Kidney (tissue), 14 donors: ENCODE data around the gene ANKRD44. TPM values are rescaled to one million over a fixed set of nuclear protein-coding genes. Genes with fewer than 3 reads are reported as not detected.

Experiments used
- DNase-seq, 5 donors: peaks; one replicate each; pipeline ENCODE4 v3.0.0-alpha.2; 2013 to 2020
- FAIRE-seq: peaks from 2 replicates; lab custom pipeline; 2012; peaks lifted over from hg19 to GRCh38; lab: Jason Lieb, UNC
- H3K27ac ChIP-seq, 2 donors: one replicate each; pipeline ENCODE4 v1.7.0; 2013; ENCODE audit warnings: low read depth in 2 of 2, low read length in 2 of 2, inconsistent platforms in 1 of 2
- H3K27me3 ChIP-seq: one replicate; pipeline ENCODE4 v1.7.1; 2013; ENCODE audit warnings: low read length, inconsistent platforms; ENCODE audit not compliant: control insufficient read depth, insufficient read depth
- H3K36me3 ChIP-seq, 3 donors: one replicate each; pipeline versions ENCODE4 v1.7.0 to v1.7.1; 2013; ENCODE audit warnings: low read length in 3 of 3, control low read depth in 1 of 3, inconsistent platforms in 1 of 3; ENCODE audit not compliant: insufficient read depth in 3 of 3, control insufficient read depth in 2 of 3
- H3K4me1 ChIP-seq, 3 donors: one replicate each; pipeline versions ENCODE4 v1.7.0 to v1.7.1; 2013; ENCODE audit warnings: low read length in 3 of 3, inconsistent platforms in 1 of 3, low read depth in 1 of 3; ENCODE audit not compliant: control insufficient read depth in 2 of 3, insufficient read depth in 2 of 3
- H3K4me3 ChIP-seq, 3 donors: one replicate each; pipeline versions ENCODE4 v1.7.0 to v1.8.1; 2013; ENCODE audit warnings: low read length in 3 of 3, control low read depth in 1 of 3, inconsistent platforms in 1 of 3
- H3K9ac ChIP-seq, 3 donors: one replicate each; pipeline versions ENCODE4 v1.7.0 to v1.7.1; 2013; ENCODE audit warnings: low read length in 3 of 3, control low read depth in 1 of 3, inconsistent platforms in 1 of 3
- H3K9me3 ChIP-seq, 3 donors: one replicate each; pipeline versions ENCODE4 v1.7.0 to v1.7.1; 2013; ENCODE audit warnings: low read length in 3 of 3, control low read depth in 1 of 3, inconsistent platforms in 1 of 3; ENCODE audit not compliant: control insufficient read depth in 2 of 3, insufficient read depth in 1 of 3
- intact Hi-C: fragments of 100-400 bp; cut with DNase I; formaldehyde crosslinking; loops from one replicate; pipeline ENCODE4 v1.11.1; 2022
- polyA plus RNA-seq: library from polyadenylated mRNA; stranded (reverse); fragments of 350-450 nt; fragmentation: Illumina TruSeq; extraction: RNeasy Lipid Tissue Mini Kit (QIAGEN cat#74804); gene quantifications from one replicate; pipeline ENCODE4 v1.2.3, GENCODE V29; 2014; ENCODE audit warnings: low read depth, low replicate concordance; ENCODE audit not compliant: insufficient read depth
- total RNA-seq: library from RNA; stranded (reverse); fragmentation: NEBNext Ultra II Directional; extraction: Animal tissue kit (Norgen Biotek cat#: 25700); gene quantifications from one replicate; pipeline ENCODE4 v1.2.1, GENCODE V29; 2021
- TF ChIP-seq, protein P1 (sequence below): IDR thresholded peaks from 3 replicates; pipeline ENCODE4 v1.5.1; 2012; ENCODE audit warnings: mild to moderate bottlenecking, moderate library complexity, borderline replicate concordance; ENCODE audit not compliant: insufficient read depth; ENCODE audit errors: extremely low read depth
- donor health status: control.
- donor health status: control.
- donor health status: control.
- donor health status: control.
- donor health status: control.
- donor health status: DM: yes; HTN: yes; CAD: no.
- donor health status: Normal renal cell carcinoma (clear cell type).

The ANKRD44 gene
- total and polyA plus RNA-seq, 2 donors from 2014 or later = 2.2 to 39.2 TPM

DNA sequence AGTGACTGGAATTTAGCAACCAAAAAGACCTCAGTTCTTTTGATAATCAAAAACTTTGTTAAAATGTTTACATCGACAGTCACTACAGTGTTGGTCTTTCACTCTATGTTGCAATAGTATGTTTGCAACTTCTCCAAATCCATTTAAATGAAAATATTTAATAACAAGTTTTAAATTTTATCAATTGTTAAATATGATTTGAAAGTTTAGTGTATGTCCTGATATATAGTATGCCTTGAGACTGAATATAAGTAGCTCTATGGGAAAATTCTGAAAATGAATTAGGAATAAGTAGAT is 109.9 kb downstream of the ANKRD44 start:
- FAIRE-seq (peak; percentile 13), DNase-seq (no peak)
- no peak overlapping the region for H3K9ac ChIP-seq
- H3K36me3 ChIP-seq = no peaks in the 10 kb centered on the region
- H3K4me1 ChIP-seq = peaks cover 0 to 2% (median 0%) of the 10 kb centered on the region in 3 donors
- H3K4me3 ChIP-seq = no peak overlapping the region
- no peak overlapping the region for H3K27ac ChIP-seq
- TF ChIP-seq, protein P1, sequence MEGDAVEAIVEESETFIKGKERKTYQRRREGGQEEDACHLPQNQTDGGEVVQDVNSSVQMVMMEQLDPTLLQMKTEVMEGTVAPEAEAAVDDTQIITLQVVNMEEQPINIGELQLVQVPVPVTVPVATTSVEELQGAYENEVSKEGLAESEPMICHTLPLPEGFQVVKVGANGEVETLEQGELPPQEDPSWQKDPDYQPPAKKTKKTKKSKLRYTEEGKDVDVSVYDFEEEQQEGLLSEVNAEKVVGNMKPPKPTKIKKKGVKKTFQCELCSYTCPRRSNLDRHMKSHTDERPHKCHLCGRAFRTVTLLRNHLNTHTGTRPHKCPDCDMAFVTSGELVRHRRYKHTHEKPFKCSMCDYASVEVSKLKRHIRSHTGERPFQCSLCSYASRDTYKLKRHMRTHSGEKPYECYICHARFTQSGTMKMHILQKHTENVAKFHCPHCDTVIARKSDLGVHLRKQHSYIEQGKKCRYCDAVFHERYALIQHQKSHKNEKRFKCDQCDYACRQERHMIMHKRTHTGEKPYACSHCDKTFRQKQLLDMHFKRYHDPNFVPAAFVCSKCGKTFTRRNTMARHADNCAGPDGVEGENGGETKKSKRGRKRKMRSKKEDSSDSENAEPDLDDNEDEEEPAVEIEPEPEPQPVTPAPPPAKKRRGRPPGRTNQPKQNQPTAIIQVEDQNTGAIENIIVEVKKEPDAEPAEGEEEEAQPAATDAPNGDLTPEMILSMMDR = no peak
- intact Hi-C loops = no loop called here
- no peaks in the 10 kb centered on the region for H3K9me3 ChIP-seq
- H3K27me3 ChIP-seq = no peaks in the 10 kb centered on the region

DNA sequence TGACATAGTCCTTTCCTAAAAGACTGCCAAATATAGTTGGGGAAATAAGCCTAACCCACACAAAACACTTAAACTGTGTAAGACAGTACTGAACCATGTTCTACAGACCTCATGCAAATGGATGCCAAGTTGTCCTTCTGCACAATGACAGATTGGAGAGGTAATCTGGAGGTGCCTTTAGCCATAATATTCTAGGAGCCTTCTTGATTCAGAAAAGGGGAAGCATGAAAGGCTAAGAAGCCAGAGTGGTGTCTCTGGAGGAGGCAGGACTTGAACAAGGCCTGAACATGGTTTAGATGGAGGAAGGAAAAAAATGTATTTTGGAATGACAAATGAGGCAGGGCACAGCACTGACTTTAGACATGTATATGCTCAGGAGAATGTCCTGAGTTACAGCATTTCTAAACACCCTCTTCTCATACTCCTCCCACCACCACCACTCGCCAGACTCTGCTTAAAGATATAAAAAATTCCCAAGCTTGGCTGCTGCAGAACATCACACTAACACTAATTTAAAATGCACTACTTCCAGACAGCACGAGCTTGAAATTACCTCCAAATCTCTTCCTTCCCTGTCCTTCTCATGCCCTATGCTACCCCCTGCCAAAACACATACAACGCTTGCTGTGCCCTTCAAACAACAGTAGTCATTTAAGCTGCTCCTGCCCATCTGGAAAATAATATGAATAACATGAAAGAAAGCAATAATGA is 110.4 kb downstream of the ANKRD44 start:
- peaks cover 0 to 4% (median 2%) of the 10 kb centered on the region in 3 donors for H3K4me1 ChIP-seq
- FAIRE-seq = no peak
- intact Hi-C loops = no loop called here

DNA sequence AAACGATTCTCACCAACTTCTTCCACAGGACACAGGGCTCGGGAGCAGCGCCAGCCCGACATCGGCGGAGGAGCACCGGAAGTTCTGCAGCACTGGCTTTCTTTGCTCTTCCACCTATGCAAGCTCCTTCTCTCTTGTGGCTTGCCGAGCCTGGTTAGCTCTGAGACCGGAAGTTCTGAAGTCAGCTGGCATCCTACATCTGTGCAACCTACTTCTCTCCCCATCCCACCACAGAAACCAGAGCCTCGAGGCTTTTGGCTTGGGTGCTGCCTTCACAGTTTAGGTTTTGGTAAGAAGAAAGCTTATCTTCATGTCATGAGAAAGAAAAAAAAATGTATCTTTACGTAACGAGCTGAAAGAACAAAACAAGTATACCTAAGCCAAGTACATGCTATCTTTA is 111.7 kb downstream of the ANKRD44 start:
- TF ChIP-seq, protein P1 = no peak
- H3K27me3 ChIP-seq = no peaks in the 10 kb centered on the region
- DNase-seq = peak in 1 of 5 donors; percentile 77
- no peak for FAIRE-seq
- no peak overlapping the region for H3K27ac ChIP-seq
- peaks cover 0 to 2% (median 2%) of the 10 kb centered on the region in 3 donors for H3K4me1 ChIP-seq
- no peak overlapping the region for H3K4me3 ChIP-seq
- intact Hi-C loops = loop anchor here (10.0 kb wide), 1 partner anchor 116 kb away; the partner anchor contains the start of gene ANKRD44
- H3K36me3 ChIP-seq = no peaks in the 10 kb centered on the region
- H3K9ac ChIP-seq = no peak overlapping the region
- no peaks in the 10 kb centered on the region for H3K9me3 ChIP-seq

More for the DNA sequence above, 110.4 kb downstream of the ANKRD44 start:
- Histone ChIP-seq H3K4me3 (no peak overlapping the region), H3K9me3 (no peaks in the 10 kb centered on the region), H3K36me3 (no peaks in the 10 kb centered on the region), H3K27me3 (no peaks in the 10 kb centered on the region), H3K9ac (no peak overlapping the region), H3K27ac (no peak overlapping the region)
- no peak for DNase-seq
- TF ChIP-seq, protein P1 = no peak
